ENCODE results near the gene STX2. TPM values are rescaled to one million over a fixed set of nuclear protein-coding genes. Genes with fewer than 3 reads are reported as not detected.
A peak's percentile ranks its signal among the peaks of the same experiment; 100 is the strongest.

The STX2 gene
- total and polyA plus RNA-seq, 10 of the 15 experiments (the other 5 are each of a cell fraction or from before 2014, with no cell fraction given): 6.0 to 22.2 (median 10.0) TPM

DNA sequence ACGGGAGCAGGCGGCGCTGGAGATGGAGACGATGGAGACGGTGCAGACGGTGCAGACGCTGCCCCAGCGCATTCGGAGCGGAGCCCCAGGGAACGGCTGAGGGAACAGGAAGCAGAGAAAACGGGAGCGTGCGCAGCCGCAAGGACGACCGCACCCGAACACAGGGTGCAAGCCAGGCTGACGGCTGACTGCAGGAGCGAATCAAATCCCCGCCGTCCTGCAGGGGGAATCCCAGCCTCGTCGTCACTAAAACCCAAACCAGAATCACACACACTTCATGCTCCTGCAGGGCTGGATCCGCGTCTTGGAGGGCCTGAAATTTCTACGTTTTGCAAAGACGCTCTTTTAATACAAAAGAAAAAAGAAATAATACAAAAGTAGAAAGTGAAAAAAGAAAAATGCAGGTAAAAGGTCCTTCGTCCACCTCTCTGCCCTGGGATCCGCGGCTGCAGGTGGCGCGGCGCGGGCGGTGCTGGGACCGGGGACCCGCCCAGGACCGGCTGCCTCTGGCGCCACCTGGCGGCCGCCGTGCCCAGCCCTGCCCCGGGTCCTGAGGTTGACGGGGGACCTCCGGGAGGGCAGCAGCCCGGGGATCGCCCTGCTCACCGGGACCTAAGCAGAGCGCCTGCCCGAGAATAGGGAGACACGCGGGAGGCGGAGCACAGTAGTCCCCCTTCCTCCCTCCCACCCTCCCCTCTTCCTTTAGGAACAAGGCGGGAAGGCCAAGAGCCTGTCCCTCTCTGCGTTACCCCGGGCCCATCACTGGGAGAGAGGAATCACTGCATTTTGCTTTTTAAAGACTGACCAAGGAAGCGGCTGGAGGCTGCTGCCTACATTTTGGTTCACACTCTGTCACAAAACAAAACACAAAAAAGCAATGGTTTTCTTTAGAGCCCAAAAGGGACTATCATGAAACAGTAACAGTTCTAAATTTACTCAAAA lies 20.1 kb downstream of the STX2 start:
- H3K9ac ChIP-seq (ENCODE audit: control insufficient read depth, insufficient read depth, low read length): peak overlapping the region; percentile 24; the same call in 1 of the 2 replicates
- no peaks in the 10 kb centered on the region for H4K20me1 ChIP-seq (ENCODE audit: control insufficient read depth, insufficient read depth)
- peaks cover 17% of the 10 kb centered on the region for H3K4me1 ChIP-seq (ENCODE audit: control insufficient read depth, insufficient read depth, low read length)
- H3K27ac ChIP-seq (ENCODE audit: control insufficient read depth, insufficient read depth): peak overlapping the region; percentile 37; the same call in 1 of the 2 replicates
- H3K36me3 ChIP-seq (ENCODE audit: control insufficient read depth in 2 of 2, insufficient read depth in 2 of 2, low read length in 1 of 2): peaks cover 4 to 5% of the 10 kb centered on the region in 2 experiments; a peak in 3 of 4 replicates
- DNase-seq (ENCODE audit: low read depth, low spot score) (peak; percentile 28), ATAC-seq (peak; percentile 99), FAIRE-seq (peak; percentile 13)
- peak overlapping the region; percentile 59; the same call in 1 of the 2 replicates for H3K4me3 ChIP-seq
- ChIA-PET CTCF (interaction anchor here (0.7 to 2.5 kb wide), 7 partner anchors 9 to 365 kb away, joined by 3 to 18 read pairs (median 3); no protein-coding TSS in a partner anchor), RAD21 (ENCODE audit: unreplicated experiment) (interaction anchor here (1.0 to 1.4 kb wide), 3 partner anchors 17 to 286 kb away, joined by 3 to 5 read pairs (median 3); no protein-coding TSS in a partner anchor), SMC1A (ENCODE audit: uncharacterized antibody, unreplicated experiment) (interaction anchor here (0.9 to 2.2 kb wide), 5 partner anchors 12 to 184 kb away, joined by 3 to 7 read pairs (median 5); no protein-coding TSS in a partner anchor), POLR2A (interaction anchor here (6.2 kb wide), 1 partner anchor 19 kb away, joined by 24 read pairs; no protein-coding TSS in a partner anchor)
- H3K4me2 ChIP-seq (ENCODE audit: control insufficient read depth, insufficient read depth): peak overlapping the region; percentile 92
- no peaks in the 10 kb centered on the region for H3K9me3 ChIP-seq (replicated peaks; ENCODE audit: control insufficient read depth, insufficient read depth, low read length)
- WGBS (ENCODE audit: insufficient coverage, insufficient replicate concordance, low lambda C conversion rate, missing lambda C conversion rate): 10% methylated on average over 54 of the region's 58 CpGs
- no peaks in the 10 kb centered on the region for H3K27me3 ChIP-seq (replicated peaks in 1 of 2; ENCODE audit: control insufficient read depth in 2 of 2, insufficient read depth in 2 of 2, low read length in 1 of 2)
- no TSS peak for BruUV-seq (replicated peaks)
- intact Hi-C loops (cut with micrococcal nuclease; ENCODE audit: unreplicated experiment): loop anchor here (1.0 kb wide), 1 partner anchor 58 kb away; no protein-coding TSS in a partner anchor
- peak overlapping the region; percentile 42 for H2AFZ ChIP-seq (ENCODE audit: control insufficient read depth, low read depth, low read length)
- in situ Hi-C loops (cut with MboI): loop anchor here (5.0 kb wide), 1 partner anchor 57 kb away; no protein-coding TSS in a partner anchor
- H3K79me2 ChIP-seq (ENCODE audit: control insufficient read depth, insufficient read depth, low read length): peaks cover 1% of the 10 kb centered on the region; the same call in 1 of the 2 replicates
- TF ChIP-seq IKZF2 (IDR thresholded peaks at IDR 0.05) (peak; percentile 16 to 40; a peak in 1 of 4 replicates), RBBP5 (conservative IDR thresholded peaks at IDR 0.05) (no peak), SIX5 (IDR thresholded peaks at IDR 0.05; ENCODE audit: low read depth, low read length, severe bottlenecking) (no peak), CBX3 (IDR thresholded peaks at IDR 0.05; ENCODE audit: borderline replicate concordance, low read depth) (no peak), RAD21 (IDR thresholded peaks at IDR 0.05; ENCODE audit: insufficient read depth, low read depth, low read length) (peak; percentile 60), FOXM1 (IDR thresholded peaks at IDR 0.05; ENCODE audit: low read depth, low read length) (peak; percentile 36; the same call in 1 of the 2 replicates), SREBF2 (IDR thresholded peaks at IDR 0.05; ENCODE audit: low read length) (no peak), PAX8 (IDR thresholded peaks at IDR 0.05) (no peak), NBN (IDR thresholded peaks at IDR 0.05) (no peak), SP1 (IDR thresholded peaks at IDR 0.05; ENCODE audit: low read depth, low read length) (no peak), BRCA1 (IDR thresholded peaks at IDR 0.05; ENCODE audit: low read depth, low read length) (no peak), RB1 (IDR thresholded peaks at IDR 0.05; ENCODE audit: borderline replicate concordance) (0 out of 2 replicates have a peak, but pooled peaks have one; percentile 49), NRF1 (conservative IDR thresholded peaks at IDR 0.05; ENCODE audit: low read depth, low read length) (0 out of 2 replicates have a peak, but pooled peaks have one; percentile 17), DPF2 (IDR thresholded peaks at IDR 0.05) (0 out of 2 replicates have a peak, but pooled peaks have one; percentile 27), CHD4 (IDR thresholded peaks at IDR 0.05) (no peak), HDAC6 (IDR thresholded peaks at IDR 0.05; ENCODE audit: unreplicated experiment) (no peak), TAF1 (IDR thresholded peaks at IDR 0.05; ENCODE audit: borderline replicate concordance, low read depth, low read length) (no peak), CHD1 (IDR thresholded peaks at IDR 0.05; ENCODE audit: low read depth, low read length) (no peak), ZNF274 (IDR thresholded peaks at IDR 0.05; ENCODE audit: insufficient read depth, insufficient read length) (no peak), SUZ12 (IDR thresholded peaks at IDR 0.05; ENCODE audit: unreplicated experiment) (no peak), NR2F1 (conservative IDR thresholded peaks at IDR 0.05) (0 out of 2 replicates have a peak, but pooled peaks have one; percentile 30)
- TF ChIP-seq, protein P1, sequence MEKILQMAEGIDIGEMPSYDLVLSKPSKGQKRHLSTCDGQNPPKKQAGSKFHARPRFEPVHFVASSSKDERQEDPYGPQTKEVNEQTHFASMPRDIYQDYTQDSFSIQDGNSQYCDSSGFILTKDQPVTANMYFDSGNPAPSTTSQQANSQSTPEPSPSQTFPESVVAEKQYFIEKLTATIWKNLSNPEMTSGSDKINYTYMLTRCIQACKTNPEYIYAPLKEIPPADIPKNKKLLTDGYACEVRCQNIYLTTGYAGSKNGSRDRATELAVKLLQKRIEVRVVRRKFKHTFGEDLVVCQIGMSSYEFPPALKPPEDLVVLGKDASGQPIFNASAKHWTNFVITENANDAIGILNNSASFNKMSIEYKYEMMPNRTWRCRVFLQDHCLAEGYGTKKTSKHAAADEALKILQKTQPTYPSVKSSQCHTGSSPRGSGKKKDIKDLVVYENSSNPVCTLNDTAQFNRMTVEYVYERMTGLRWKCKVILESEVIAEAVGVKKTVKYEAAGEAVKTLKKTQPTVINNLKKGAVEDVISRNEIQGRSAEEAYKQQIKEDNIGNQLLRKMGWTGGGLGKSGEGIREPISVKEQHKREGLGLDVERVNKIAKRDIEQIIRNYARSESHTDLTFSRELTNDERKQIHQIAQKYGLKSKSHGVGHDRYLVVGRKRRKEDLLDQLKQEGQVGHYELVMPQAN (conservative IDR thresholded peaks at IDR 0.05): no peak
- TF ChIP-seq, protein P2, sequence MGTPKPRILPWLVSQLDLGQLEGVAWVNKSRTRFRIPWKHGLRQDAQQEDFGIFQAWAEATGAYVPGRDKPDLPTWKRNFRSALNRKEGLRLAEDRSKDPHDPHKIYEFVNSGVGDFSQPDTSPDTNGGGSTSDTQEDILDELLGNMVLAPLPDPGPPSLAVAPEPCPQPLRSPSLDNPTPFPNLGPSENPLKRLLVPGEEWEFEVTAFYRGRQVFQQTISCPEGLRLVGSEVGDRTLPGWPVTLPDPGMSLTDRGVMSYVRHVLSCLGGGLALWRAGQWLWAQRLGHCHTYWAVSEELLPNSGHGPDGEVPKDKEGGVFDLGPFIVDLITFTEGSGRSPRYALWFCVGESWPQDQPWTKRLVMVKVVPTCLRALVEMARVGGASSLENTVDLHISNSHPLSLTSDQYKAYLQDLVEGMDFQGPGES (IDR thresholded peaks at IDR 0.05): no peak

All from GM12878 (cell line).